Stimulated activated CD4-positive, alpha-beta T cell treated with anti-CD3 and anti-CD28 coated beads, Interleukin-12 subunit alpha, Interleukin-12 subunit beta, amount 100 ng/mL, for 24 hours (primary cell): ENCODE results near the gene CIB4.

Source experiments
- DNase-seq, 2 experiments: peaks; one replicate each; pipeline ENCODE4 v3.0.0-alpha.2; 2020; ENCODE audit warnings: low read depth in 2 of 2

CIB4 gene

GRCh38 chr2:26550276-26551015 lies 90.7 kb downstream of the CIB4 start:
- no peak for DNase-seq

- DNase-seq, result no peak
Measured at GRCh38 chr2:26542676-26543505, 98.3 kb downstream of the CIB4 start.

GRCh38 chr2:26542194-26542455 lies 99.0 kb downstream of the CIB4 start:
- DNase-seq, result no peak

- DNase-seq, result no peak
Measured at GRCh38 chr2:26541401-26542193, 99.6 kb downstream of the CIB4 start.

GRCh38 chr2:26540961-26541360 lies 100.2 kb downstream of the CIB4 start:
- no peak for DNase-seq

- DNase-seq, result no peak
Measured at GRCh38 chr2:26540306-26540705, 100.9 kb downstream of the CIB4 start.

GRCh38 chr2:26537826-26538475 lies 103.2 kb downstream of the CIB4 start:
- no peak for DNase-seq

GRCh38 chr2:26537069-26537825 lies 103.9 kb downstream of the CIB4 start:
- DNase-seq, result no peak

GRCh38 chr2:26536371-26537068 lies 104.6 kb downstream of the CIB4 start:
- no peak for DNase-seq

- DNase-seq, result no peak
Measured at GRCh38 chr2:26535663-26536275, 105.4 kb downstream of the CIB4 start.

- DNase-seq, result no peak
Measured at GRCh38 chr2:26534865-26535662, 106.1 kb downstream of the CIB4 start.

- no peak for DNase-seq
Measured at GRCh38 chr2:26534098-26534864, 106.9 kb downstream of the CIB4 start.

GRCh38 chr2:26533661-26534060 lies 107.5 kb downstream of the CIB4 start:
- no peak for DNase-seq

GRCh38 chr2:26532301-26533250 lies 108.6 kb downstream of the CIB4 start:
- no peak for DNase-seq
